Epithelial cell of proximal tubule (primary cell): ENCODE measurements around the gene NSMCE4A. TPM values are rescaled to one million over a fixed set of nuclear protein-coding genes. Genes with fewer than 3 reads are reported as not detected.
"Not testable (repeated sequence)": the region's sequence is repeated elsewhere in the genome, so short reads cannot be mapped to it uniquely, and the experiment has no call there.

Experiments used
- DNase-seq: peaks from one replicate; pipeline ENCODE4 v3.0.0-alpha.2; 2011; ENCODE audit warnings: low read depth
- H3K4me3 ChIP-seq: 2 replicates; pipeline ENCODE4 v1.5.1; 2011; ENCODE audit warnings: low read depth, mild to moderate bottlenecking, low read length
- total RNA-seq: library from RNA; depleted of rRNA; stranded (reverse); fragments of >200 nt; gene quantifications from 2 replicates; pipeline ENCODE4 v1.2.3, GENCODE V29; 2015
- TF ChIP-seq, protein P1 (sequence below): conservative IDR thresholded peaks from 2 replicates; pipeline ENCODE4 v1.5.1; 2012; ENCODE audit warnings: low read depth, mild to moderate bottlenecking, low read length

The NSMCE4A gene
- total RNA-seq, 1 donor from 2014 or later, result 62.4 TPM

DNA sequence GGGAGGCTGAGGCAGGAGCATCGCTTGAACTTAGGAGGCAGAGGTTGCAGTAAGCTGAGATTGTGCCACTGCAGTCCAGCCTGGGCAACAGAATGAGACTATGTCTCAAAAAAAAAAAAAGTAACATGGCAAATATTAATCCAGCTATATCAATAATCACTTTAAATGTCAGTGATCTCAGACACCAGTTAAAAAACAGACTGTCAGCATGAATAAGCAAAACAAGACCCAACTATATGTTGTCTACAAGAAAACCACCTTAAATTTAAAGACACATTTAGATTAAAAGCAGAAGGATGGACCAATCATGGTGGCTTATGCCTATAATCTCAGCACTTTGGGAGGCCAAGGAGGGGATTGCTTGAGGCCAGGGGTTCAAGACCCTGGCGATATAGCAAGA, 38.7 kb downstream of the NSMCE4A start:
- no peak for DNase-seq
- TF ChIP-seq, protein P1, sequence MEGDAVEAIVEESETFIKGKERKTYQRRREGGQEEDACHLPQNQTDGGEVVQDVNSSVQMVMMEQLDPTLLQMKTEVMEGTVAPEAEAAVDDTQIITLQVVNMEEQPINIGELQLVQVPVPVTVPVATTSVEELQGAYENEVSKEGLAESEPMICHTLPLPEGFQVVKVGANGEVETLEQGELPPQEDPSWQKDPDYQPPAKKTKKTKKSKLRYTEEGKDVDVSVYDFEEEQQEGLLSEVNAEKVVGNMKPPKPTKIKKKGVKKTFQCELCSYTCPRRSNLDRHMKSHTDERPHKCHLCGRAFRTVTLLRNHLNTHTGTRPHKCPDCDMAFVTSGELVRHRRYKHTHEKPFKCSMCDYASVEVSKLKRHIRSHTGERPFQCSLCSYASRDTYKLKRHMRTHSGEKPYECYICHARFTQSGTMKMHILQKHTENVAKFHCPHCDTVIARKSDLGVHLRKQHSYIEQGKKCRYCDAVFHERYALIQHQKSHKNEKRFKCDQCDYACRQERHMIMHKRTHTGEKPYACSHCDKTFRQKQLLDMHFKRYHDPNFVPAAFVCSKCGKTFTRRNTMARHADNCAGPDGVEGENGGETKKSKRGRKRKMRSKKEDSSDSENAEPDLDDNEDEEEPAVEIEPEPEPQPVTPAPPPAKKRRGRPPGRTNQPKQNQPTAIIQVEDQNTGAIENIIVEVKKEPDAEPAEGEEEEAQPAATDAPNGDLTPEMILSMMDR, result no peak
- H3K4me3 ChIP-seq, result no peak overlapping the region

DNA sequence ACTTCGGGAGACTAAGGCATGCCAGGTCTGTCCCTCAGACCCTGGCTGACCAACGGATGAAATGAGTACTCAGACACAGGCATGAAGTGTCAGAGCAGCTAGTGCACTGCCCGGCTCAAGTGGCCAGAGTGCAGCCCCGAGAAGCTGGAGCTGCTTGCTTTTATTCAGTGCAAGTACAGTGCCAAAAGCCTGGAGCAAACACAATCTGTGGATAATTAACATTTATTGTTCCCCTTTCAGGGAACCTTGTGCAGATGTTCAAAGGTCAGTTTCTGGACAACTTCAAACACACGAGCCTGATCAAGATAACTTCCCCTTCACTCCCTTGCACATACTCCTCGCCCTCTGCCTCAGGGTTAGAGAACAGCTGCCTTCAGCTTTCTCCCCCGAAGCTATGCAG, 39.3 kb downstream of the NSMCE4A start:
- TF ChIP-seq, protein P1, result no peak
- no peak for DNase-seq
- H3K4me3 ChIP-seq, result no peak overlapping the region

DNA sequence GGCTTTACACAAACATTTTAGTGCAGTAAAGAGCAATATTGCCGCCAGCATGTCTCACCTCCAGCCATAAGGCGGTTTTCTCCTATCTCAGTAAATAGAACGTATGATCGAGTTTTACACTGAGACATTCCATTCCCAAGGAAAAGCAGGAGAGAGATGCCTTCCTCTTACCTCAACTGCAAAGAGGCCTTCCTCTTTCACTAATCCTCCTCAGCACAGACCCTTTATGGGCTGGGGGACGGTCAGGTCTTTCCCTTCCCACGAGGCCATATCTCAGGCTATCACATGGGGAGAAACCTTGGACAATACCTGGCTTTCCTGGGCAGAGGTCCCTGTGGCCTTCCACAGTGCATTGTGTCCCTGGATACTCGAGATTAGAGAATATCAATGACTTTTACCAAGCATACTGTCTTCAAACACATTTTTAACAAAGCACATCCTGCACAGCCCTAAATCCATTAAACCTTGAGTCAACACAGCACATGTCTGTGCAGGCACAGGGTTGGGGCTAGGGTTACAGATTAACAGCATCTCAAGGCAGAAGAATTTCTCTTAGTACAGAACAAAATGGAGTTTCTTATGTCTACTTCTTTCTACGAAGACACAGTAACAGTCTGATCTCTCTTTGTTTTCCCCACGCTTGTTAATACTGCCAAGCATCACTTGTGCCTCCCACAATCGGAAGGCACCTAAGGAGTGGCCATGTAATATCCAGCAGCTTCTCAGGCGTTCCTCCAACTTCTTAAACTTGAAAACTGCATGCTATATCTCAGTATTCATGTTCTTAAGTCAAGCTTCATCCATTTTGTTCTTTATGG, 44.5 kb downstream of the NSMCE4A start:
- not testable (repeated sequence) for DNase-seq, H3K4me3 ChIP-seq

DNA sequence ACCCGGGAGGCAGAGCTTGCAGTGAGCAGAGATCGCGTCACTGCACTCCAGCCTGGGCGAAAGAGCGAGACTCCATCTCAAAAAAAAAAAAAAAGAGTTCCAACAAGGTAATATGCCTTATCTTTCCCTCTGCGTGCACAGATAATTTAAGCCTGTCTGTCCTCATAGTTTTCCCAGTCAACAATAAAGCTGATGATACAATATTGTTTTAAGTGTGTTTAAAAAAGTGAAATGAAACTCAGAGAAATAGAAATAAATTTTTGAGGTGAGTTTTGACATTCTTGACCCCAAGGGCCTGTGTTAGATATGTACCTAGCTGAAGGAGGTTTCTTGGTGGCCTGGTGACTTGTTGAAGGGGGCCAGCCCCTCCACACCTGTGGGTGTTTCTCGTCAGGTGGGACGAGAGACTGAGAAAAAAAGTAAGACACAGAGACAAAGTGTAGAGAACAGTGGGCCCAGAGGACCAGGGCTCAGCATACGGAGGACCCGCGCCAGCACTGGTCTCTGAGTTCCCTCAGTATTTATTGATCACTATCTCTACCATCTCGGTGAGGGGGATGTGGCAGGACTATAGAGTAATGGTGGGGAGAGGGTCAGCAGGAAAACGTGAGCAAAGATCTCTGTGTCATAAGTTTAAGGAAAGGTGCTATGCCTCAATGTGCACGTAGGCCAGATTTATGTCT, 45.3 kb downstream of the NSMCE4A start:
- DNase-seq, H3K4me3 ChIP-seq: not testable (repeated sequence)

DNA sequence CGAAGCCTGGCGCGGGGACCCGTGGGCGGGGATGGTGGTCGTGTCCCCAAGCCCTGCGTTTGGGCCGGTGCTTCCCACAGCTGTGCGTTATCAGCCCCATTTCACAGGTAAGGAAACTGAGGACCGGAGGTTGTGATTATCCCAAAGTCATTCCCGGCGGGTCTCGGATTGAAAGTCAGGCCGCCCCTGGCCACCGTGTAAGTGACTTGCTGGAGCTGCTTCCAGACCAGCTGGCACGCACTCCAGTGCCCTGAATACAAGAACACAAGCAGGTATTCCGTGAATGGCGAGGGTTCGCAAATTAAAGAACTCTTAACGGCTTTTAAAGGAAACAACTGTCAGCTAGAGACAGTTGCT, 46.5 kb downstream of the NSMCE4A start:
- peak overlapping the region; percentile 99 for H3K4me3 ChIP-seq
- TF ChIP-seq, protein P1, result no peak
- DNase-seq, result no peak

DNA sequence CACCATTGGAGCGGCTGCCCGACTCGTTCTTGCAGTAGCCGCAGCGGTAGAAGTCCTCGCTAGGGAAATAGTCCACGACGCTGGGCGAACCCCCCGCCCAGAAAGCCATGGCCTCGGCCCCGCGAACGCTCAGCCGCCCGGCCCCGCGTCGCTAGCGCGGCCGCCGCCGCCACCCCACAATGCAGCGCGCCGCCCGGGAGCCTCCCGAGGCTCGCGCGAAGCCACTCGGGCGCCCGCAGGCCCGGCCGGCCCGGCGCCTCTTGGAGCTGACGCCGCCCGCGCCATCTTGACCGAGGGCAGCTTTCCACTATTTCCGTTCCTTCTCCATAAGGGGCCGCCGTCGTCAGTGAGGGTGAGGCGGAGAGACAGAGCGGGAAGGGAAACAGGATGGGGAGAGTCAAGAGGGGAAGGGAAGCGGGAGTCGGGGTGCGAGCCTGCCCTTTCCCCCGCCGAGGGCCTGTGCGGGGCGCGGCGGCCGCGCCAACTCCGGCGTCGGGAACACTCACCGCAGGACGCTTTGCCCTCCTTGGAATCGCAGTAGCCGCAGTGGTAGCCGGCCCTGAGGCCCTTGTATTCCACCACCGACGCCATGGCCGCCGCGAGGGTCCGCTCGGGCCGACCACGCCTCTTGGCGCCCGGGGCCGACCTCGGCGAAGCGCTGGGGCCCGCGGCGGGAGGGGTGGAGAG, 47.0 kb downstream of the NSMCE4A start, which contains the start of gene ATE1:
TSS of gene ATE1 (minus strand) at position 191 of the 687 bp plus-strand sequence. CDS start at position 109, 82 bp downstream.
- H3K4me3 ChIP-seq, result peak within 1 kb of the TSS; percentile 99
- TF ChIP-seq, protein P1, result peak; percentile 11
- no peak for DNase-seq

DNA sequence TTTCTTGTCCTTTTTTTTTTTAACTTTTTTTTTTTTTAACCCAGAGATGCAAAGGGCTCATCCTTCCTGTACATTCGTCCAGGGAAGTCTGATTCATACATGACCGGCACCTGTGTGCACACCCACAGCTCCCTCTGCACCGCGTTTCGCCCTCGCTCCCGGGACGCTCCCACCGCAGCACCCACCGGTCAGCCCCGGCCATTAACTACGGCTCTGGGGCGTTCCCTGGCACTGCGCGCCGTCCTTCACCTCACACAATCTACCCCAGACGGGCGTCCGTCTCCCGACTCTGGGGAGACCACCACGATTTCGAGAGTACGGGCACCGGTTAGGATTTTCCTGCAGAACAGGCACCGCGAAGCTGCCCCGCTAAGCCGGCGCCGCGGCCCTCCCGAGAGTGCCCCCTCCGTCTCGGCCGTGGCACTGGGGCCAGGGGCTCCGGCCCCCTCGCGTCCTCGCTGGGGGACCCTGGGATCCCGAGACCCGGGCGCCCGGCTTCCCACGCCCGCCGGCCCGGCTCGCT, 47.6 kb downstream of the NSMCE4A start:
- peak overlapping the region; percentile 99 for H3K4me3 ChIP-seq
- DNase-seq, result no peak
- TF ChIP-seq, protein P1, result no peak
